KMS-11 (cell line): ENCODE results near the gene REELD1.

Experiments used
- H2AFZ ChIP-seq: fragments of 200-600 bp; sonication (generic); 2 replicates; pipeline ENCODE4 v1.6.1; 2016; ENCODE audit warnings: antibody characterized with exemption, mixed run types, low read depth
- H3K27ac ChIP-seq: fragments of 200-600 bp; sonication (generic); 2 replicates; pipeline ENCODE4 v1.6.1; 2016; ENCODE audit warnings: mild to moderate bottlenecking, mixed run types
- H3K27me3 ChIP-seq: fragments of 200-600 bp; sonication (generic); 2 replicates; pipeline ENCODE4 v1.6.1; 2017; ENCODE audit warnings: mild to moderate bottlenecking, low read depth, mixed run types, moderate library complexity; ENCODE audit not compliant: insufficient read depth
- H3K36me3 ChIP-seq: fragments of 200-600 bp; sonication (generic); 2 replicates; pipeline ENCODE4 v1.6.1; 2017; ENCODE audit warnings: mild to moderate bottlenecking, mixed run types; ENCODE audit not compliant: insufficient read depth
- H3K4me1 ChIP-seq: fragments of 200-600 bp; sonication (generic); 2 replicates; pipeline ENCODE4 v1.6.1; 2016; ENCODE audit warnings: mild to moderate bottlenecking, low read depth, mixed run types; ENCODE audit not compliant: poor library complexity, severe bottlenecking
- H3K4me2 ChIP-seq: fragments of 200-600 bp; sonication (generic); 2 replicates; pipeline ENCODE4 v1.7.0; 2016; ENCODE audit warnings: mild to moderate bottlenecking, mixed run types
- H3K4me3 ChIP-seq: fragments of 200-600 bp; sonication (generic); IDR thresholded peaks from 2 replicates; pipeline ENCODE4 v1.6.1; 2017; ENCODE audit warnings: low read depth, low read length, mixed read lengths; ENCODE audit not compliant: insufficient read depth
- H3K79me2 ChIP-seq: fragments of 200-600 bp; sonication (generic); 2 replicates; pipeline ENCODE4 v1.6.1; 2016; ENCODE audit warnings: low read depth, mixed run types; ENCODE audit not compliant: insufficient read depth
- H3K9ac ChIP-seq: fragments of 200-600 bp; sonication (generic); 2 replicates; pipeline ENCODE4 v1.6.1; 2016; ENCODE audit warnings: mild to moderate bottlenecking, mixed run types
- H4K20me1 ChIP-seq: fragments of 200-600 bp; sonication (generic); 2 replicates; pipeline ENCODE4 v1.6.1; 2016; ENCODE audit warnings: mild to moderate bottlenecking, mixed run types; ENCODE audit not compliant: insufficient read depth
- TF ChIP-seq, protein P1 (sequence below): fragments of 200-600 bp; sonication (generic); conservative IDR thresholded peaks from 2 replicates; pipeline ENCODE4 v1.6.1; 2017; ENCODE audit warnings: low read depth, mild to moderate bottlenecking, antibody characterized with exemption, low read length, moderate library complexity, mixed read lengths

Gene REELD1

GRCh38 chr4:146261041-146261440, 46.7 kb downstream of the REELD1 start:
- no peaks in the 10 kb centered on the region for H4K20me1 ChIP-seq
- TF ChIP-seq, protein P1, sequence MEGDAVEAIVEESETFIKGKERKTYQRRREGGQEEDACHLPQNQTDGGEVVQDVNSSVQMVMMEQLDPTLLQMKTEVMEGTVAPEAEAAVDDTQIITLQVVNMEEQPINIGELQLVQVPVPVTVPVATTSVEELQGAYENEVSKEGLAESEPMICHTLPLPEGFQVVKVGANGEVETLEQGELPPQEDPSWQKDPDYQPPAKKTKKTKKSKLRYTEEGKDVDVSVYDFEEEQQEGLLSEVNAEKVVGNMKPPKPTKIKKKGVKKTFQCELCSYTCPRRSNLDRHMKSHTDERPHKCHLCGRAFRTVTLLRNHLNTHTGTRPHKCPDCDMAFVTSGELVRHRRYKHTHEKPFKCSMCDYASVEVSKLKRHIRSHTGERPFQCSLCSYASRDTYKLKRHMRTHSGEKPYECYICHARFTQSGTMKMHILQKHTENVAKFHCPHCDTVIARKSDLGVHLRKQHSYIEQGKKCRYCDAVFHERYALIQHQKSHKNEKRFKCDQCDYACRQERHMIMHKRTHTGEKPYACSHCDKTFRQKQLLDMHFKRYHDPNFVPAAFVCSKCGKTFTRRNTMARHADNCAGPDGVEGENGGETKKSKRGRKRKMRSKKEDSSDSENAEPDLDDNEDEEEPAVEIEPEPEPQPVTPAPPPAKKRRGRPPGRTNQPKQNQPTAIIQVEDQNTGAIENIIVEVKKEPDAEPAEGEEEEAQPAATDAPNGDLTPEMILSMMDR = no peak
- no peak overlapping the region for H3K4me3 ChIP-seq
- H3K36me3 ChIP-seq = no peaks in the 10 kb centered on the region
- H2AFZ ChIP-seq = no peak overlapping the region
- H3K4me2 ChIP-seq = no peak overlapping the region
- no peak overlapping the region for H3K9ac ChIP-seq
- H3K27me3 ChIP-seq = no peaks in the 10 kb centered on the region
- no peaks in the 10 kb centered on the region for H3K4me1 ChIP-seq
- H3K27ac ChIP-seq = no peak overlapping the region
- H3K79me2 ChIP-seq = no peaks in the 10 kb centered on the region

DNA sequence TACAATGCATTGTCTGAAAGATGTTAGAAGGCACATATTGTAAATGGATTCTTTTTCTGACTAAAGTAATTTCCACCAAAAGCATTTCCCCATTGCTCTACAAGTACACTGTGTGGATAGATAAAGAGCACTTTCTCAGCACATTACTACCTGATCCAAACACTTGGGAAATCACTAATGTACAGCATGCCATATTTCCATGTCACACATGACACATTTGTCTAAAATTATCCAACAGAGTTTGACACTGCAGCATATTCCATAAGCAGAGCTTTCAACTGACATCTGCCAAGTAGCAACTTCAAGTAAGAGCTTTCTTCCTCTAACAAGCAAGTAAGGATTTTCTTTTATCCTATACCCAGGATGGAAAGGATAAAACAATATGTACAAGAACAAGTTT, 49.5 kb downstream of the REELD1 start:
- no peak overlapping the region for H3K27ac ChIP-seq
- H3K27me3 ChIP-seq = no peaks in the 10 kb centered on the region
- H3K4me1 ChIP-seq = no peaks in the 10 kb centered on the region
- no peak overlapping the region for H3K4me2 ChIP-seq
- no peak overlapping the region for H3K4me3 ChIP-seq
- no peak overlapping the region for H3K9ac ChIP-seq
- no peaks in the 10 kb centered on the region for H3K79me2 ChIP-seq
- H2AFZ ChIP-seq = no peak overlapping the region
- H3K36me3 ChIP-seq = no peaks in the 10 kb centered on the region
- TF ChIP-seq, protein P1 = no peak
- no peaks in the 10 kb centered on the region for H4K20me1 ChIP-seq

GRCh38 chr4:146265950-146266490, 51.7 kb downstream of the REELD1 start:
- H3K36me3 ChIP-seq = no peaks in the 10 kb centered on the region
- no peak overlapping the region for H3K4me2 ChIP-seq
- no peaks in the 10 kb centered on the region for H3K79me2 ChIP-seq
- TF ChIP-seq, protein P1 = no peak
- H3K9ac ChIP-seq = no peak overlapping the region
- no peak overlapping the region for H3K27ac ChIP-seq
- no peak overlapping the region for H2AFZ ChIP-seq
- H3K4me3 ChIP-seq = no peak overlapping the region
- peaks cover 8% of the 10 kb centered on the region for H3K4me1 ChIP-seq
- no peaks in the 10 kb centered on the region for H3K27me3 ChIP-seq
- no peaks in the 10 kb centered on the region for H4K20me1 ChIP-seq

DNA sequence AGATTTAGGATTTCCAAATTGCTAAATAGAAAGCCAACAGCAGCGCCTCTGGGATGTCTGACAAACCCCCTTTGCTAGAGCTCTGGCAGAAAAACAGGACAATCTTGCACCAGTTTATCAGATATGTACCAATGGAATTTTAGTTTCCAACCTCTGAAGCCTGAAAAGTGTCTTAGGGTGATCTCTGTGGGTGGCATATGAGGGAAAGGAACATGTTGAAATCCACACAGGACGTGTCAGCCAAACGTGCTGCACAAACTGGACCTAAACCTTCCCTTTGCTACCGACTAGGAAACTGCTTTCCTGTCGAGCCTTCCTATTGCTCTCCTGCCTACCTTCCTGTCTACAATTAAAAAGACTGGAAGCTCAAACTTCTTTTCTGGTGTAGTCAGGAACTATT, 53.5 kb downstream of the REELD1 start:
- no peak overlapping the region for H3K4me2 ChIP-seq
- H2AFZ ChIP-seq = no peak overlapping the region
- no peak overlapping the region for H3K9ac ChIP-seq
- H3K4me3 ChIP-seq = no peak overlapping the region
- TF ChIP-seq, protein P1 = no peak
- H3K4me1 ChIP-seq = peaks cover 8% of the 10 kb centered on the region
- no peaks in the 10 kb centered on the region for H3K79me2 ChIP-seq
- H3K27ac ChIP-seq = no peak overlapping the region
- no peaks in the 10 kb centered on the region for H3K27me3 ChIP-seq
- no peaks in the 10 kb centered on the region for H3K36me3 ChIP-seq
- H4K20me1 ChIP-seq = no peaks in the 10 kb centered on the region
